H1 (cell line): ENCODE results near the gene CKS1B. TPM values are rescaled to one million over a fixed set of nuclear protein-coding genes. Genes with fewer than 3 reads are reported as not detected.
A peak's percentile ranks its signal among the peaks of the same experiment; 100 is the strongest.

ENCODE experiments used
- CTCF ChIA-PET: fragments of 300-600 bp; sonication (Branson Sonifier 250); formaldehyde crosslinking; loops from one replicate; lab custom pipeline; 2021; ENCODE audit not compliant: partially characterized antibody; lab: Charles Lee
- POLR2A ChIA-PET: fragments of 300-600 bp; sonication (Branson Sonifier 250); formaldehyde crosslinking; loops from one replicate; lab custom pipeline; 2021; ENCODE audit warnings: inconsistent platforms; ENCODE audit not compliant: partially characterized antibody; lab: Charles Lee
- DNase-seq, 2 experiments: peaks; one replicate each; pipeline versions ENCODE4 v3.0.0 to v3.0.0-alpha.2; 2010 to 2022; ENCODE audit warnings: low spot score in 2 of 2, low read depth in 1 of 2, mixed read lengths in 1 of 2
- FAIRE-seq: peaks from 2 replicates; lab custom pipeline; 2011; peaks lifted over from hg19 to GRCh38; lab: Jason Lieb, UNC
- H2AFZ ChIP-seq: 2 replicates; pipeline ENCODE4 v1.8.1; 2012; ENCODE audit warnings: low read length, inconsistent platforms
- H2AK5ac ChIP-seq: 2 replicates; pipeline ENCODE4 v1.6.1; 2013; ENCODE audit warnings: low read depth, low read length
- H2BK120ac ChIP-seq: replicated peaks from 2 replicates; pipeline ENCODE3; 2013; ENCODE audit warnings: low read depth, low read length, inconsistent platforms
- H2BK12ac ChIP-seq: 2 replicates; pipeline ENCODE4 v1.6.1; 2013; ENCODE audit warnings: low read depth, low read length
- H2BK15ac ChIP-seq: 2 replicates; pipeline ENCODE4 v1.6.1; 2013; ENCODE audit warnings: low read length
- H2BK20ac ChIP-seq: 2 replicates; pipeline ENCODE4 v1.6.1; 2013; ENCODE audit warnings: low read length
- H2BK5ac ChIP-seq: 2 replicates; pipeline ENCODE4 v1.6.1; 2013; ENCODE audit warnings: low read depth, low read length
- H3K14ac ChIP-seq: 2 replicates; pipeline ENCODE4 v1.6.1; 2013; ENCODE audit warnings: inconsistent platforms; ENCODE audit not compliant: insufficient read length
- H3K18ac ChIP-seq: 2 replicates; pipeline ENCODE4 v1.6.1; 2013; ENCODE audit warnings: low read length; ENCODE audit errors: extremely low read depth
- H3K23ac ChIP-seq: 2 replicates; pipeline ENCODE4 v1.6.1; 2013; ENCODE audit warnings: inconsistent platforms; ENCODE audit not compliant: insufficient read length
- H3K23me2 ChIP-seq: 2 replicates; pipeline ENCODE4 v1.6.1; 2013; ENCODE audit warnings: low read depth, low read length
- H3K27ac ChIP-seq: 2 replicates; pipeline ENCODE4 v1.6.1; 2011; ENCODE audit warnings: low read depth, low read length, inconsistent platforms
- H3K27me3 ChIP-seq, 4 experiments: replicated peaks in 1 of 4; 1 replicate in 1 of 4; 2 replicates in 3 of 4; pipeline versions ENCODE4 v1.6.1 to v1.8.1; 2011 to 2013; ENCODE audit warnings: low read length in 3 of 4, mild to moderate bottlenecking in 3 of 4, inconsistent platforms in 2 of 4, mixed read lengths in 2 of 4, moderate library complexity in 1 of 4; ENCODE audit not compliant: control insufficient read depth in 3 of 4, insufficient read depth in 3 of 4; ENCODE audit errors: extremely low read depth in 1 of 4
- H3K36me3 ChIP-seq, 4 experiments: 2 replicates each; pipeline versions ENCODE4 v1.6.1 to v1.8.1; 2011 to 2013; ENCODE audit warnings: mild to moderate bottlenecking in 4 of 4, low read length in 3 of 4, moderate library complexity in 2 of 4, control low read depth in 1 of 4, inconsistent platforms in 1 of 4; ENCODE audit not compliant: insufficient read depth in 4 of 4, control insufficient read depth in 2 of 4
- H3K4ac ChIP-seq: replicated peaks from 2 replicates; pipeline ENCODE3; 2013; ENCODE audit warnings: low read length, low read depth, mixed read lengths, inconsistent platforms; ENCODE audit not compliant: insufficient read length
- H3K4me1 ChIP-seq, 4 experiments: replicated peaks in 1 of 4; 1 replicate in 1 of 4; 2 replicates in 3 of 4; pipeline versions ENCODE4 v1.6.1 to v1.8.1; 2011 to 2013; ENCODE audit warnings: low read length in 3 of 4, inconsistent platforms in 2 of 4, mixed read lengths in 1 of 4; ENCODE audit not compliant: insufficient read depth in 4 of 4, control insufficient read depth in 3 of 4
- H3K4me2 ChIP-seq, 2 experiments: 2 replicates each; pipeline versions ENCODE4 v1.6.1 to v1.8.1; 2011 to 2013; ENCODE audit warnings: low read depth in 2 of 2, low read length in 2 of 2, control low read depth in 1 of 2, inconsistent platforms in 1 of 2, mild to moderate bottlenecking in 1 of 2; ENCODE audit not compliant: insufficient read depth in 1 of 2
- H3K4me3 ChIP-seq, 4 experiments: fragments of 200-600, 300-600 bp in 1 of 4; sonication (generic), shearing (Covaris generic), sonication (Bioruptor Twin) in 1 of 4; 2 replicates each; pipeline versions ENCODE4 v1.5.1 to v1.8.1; 2011 to 2016; ENCODE audit warnings: low read length in 4 of 4, low read depth in 3 of 4, control low read depth in 2 of 4, inconsistent platforms in 2 of 4, mild to moderate bottlenecking in 2 of 4, mixed read lengths in 1 of 4, moderate library complexity in 1 of 4; ENCODE audit not compliant: insufficient read depth in 2 of 4; ENCODE audit errors: extremely low read depth in 1 of 4
- H3K56ac ChIP-seq: replicated peaks from 2 replicates; pipeline ENCODE3; 2013; ENCODE audit warnings: low read depth, mild to moderate bottlenecking, mixed read lengths, low read length, inconsistent platforms; ENCODE audit not compliant: insufficient read length
- H3K79me1 ChIP-seq: 2 replicates; pipeline ENCODE4 v1.6.1; 2013; ENCODE audit warnings: low read depth, low read length, control low read depth
- H3K79me2 ChIP-seq, 2 experiments: 2 replicates each; pipeline versions ENCODE4 v1.6.1 to v1.8.1; 2012 to 2013; ENCODE audit warnings: low read length in 2 of 2, mild to moderate bottlenecking in 2 of 2, inconsistent platforms in 1 of 2; ENCODE audit not compliant: insufficient read depth in 2 of 2, control insufficient read depth in 1 of 2
- H3K9ac ChIP-seq, 4 experiments: replicated peaks in 1 of 4; 1 replicate in 1 of 4; 2 replicates in 3 of 4; pipeline versions ENCODE4 v1.6.1 to v1.8.1; 2011 to 2013; ENCODE audit warnings: low read depth in 3 of 4, low read length in 3 of 4, control low read depth in 2 of 4, mild to moderate bottlenecking in 2 of 4, moderate library complexity in 2 of 4, inconsistent platforms in 1 of 4; ENCODE audit errors: extremely low read depth in 1 of 4
- H3K9me3 ChIP-seq, 2 experiments: 2 replicates each; pipeline versions ENCODE4 v1.6.1 to v1.8.1; 2012 to 2013; ENCODE audit warnings: mild to moderate bottlenecking in 2 of 2, moderate library complexity in 2 of 2, control low read depth in 1 of 2, inconsistent platforms in 1 of 2, low read depth in 1 of 2, low read length in 1 of 2, mixed read lengths in 1 of 2; ENCODE audit not compliant: insufficient read depth in 2 of 2
- H4K20me1 ChIP-seq, 2 experiments: replicated peaks in 1 of 2; 2 replicates each; pipeline versions ENCODE3 to v1.8.1; 2011 to 2013; ENCODE audit warnings: inconsistent platforms in 2 of 2, low read length in 2 of 2, mild to moderate bottlenecking in 1 of 2; ENCODE audit not compliant: insufficient read depth in 2 of 2, control insufficient read depth in 1 of 2
- H4K5ac ChIP-seq: 2 replicates; pipeline ENCODE4 v1.6.1; 2013; ENCODE audit warnings: low read length, low read depth, mixed read lengths, inconsistent platforms; ENCODE audit not compliant: insufficient read length
- H4K8ac ChIP-seq: 2 replicates; pipeline ENCODE4 v1.8.0; 2013; ENCODE audit warnings: mild to moderate bottlenecking, moderate library complexity, low read length, inconsistent platforms; ENCODE audit not compliant: insufficient read depth; ENCODE audit errors: extremely low read depth
- H4K91ac ChIP-seq: replicated peaks from 2 replicates; pipeline ENCODE3; 2013; ENCODE audit warnings: low read length, mixed read lengths, inconsistent platforms; ENCODE audit not compliant: insufficient read length
- FOSL1 ChIP-seq: IDR thresholded peaks from 2 replicates; pipeline ENCODE4 v1.6.1; 2011; ENCODE audit warnings: mild to moderate bottlenecking, low read depth, low read length, moderate library complexity; ENCODE audit not compliant: insufficient read depth
- RAD21 ChIP-seq, 2 experiments: IDR thresholded peaks in 1 of 2; conservative IDR thresholded peaks in 1 of 2; 2 replicates each; pipeline ENCODE4 v1.6.1; 2011; ENCODE audit warnings: low read depth in 2 of 2, low read length in 2 of 2, improper control_type of control experiment in 1 of 2, inconsistent platforms in 1 of 2, mild to moderate bottlenecking in 1 of 2, moderate library complexity in 1 of 2
- RFX5 ChIP-seq: IDR thresholded peaks from 2 replicates; pipeline ENCODE4 v1.6.1; 2011; ENCODE audit warnings: low read depth, low read length, improper control_type of control experiment, borderline replicate concordance
- WGBS, 2 experiments: shearing (Covaris generic) in 1 of 2; methylation state at CpG; one replicate each; pipeline versions ENCODE4 v1.1.6 to v1.1.7; 2013 to 2015; ENCODE audit warnings: low lambda C conversion rate in 2 of 2, mixed read lengths in 2 of 2, inconsistent platforms in 1 of 2, low coverage in 1 of 2, missing lambda C conversion rate in 1 of 2; ENCODE audit not compliant: insufficient replicate concordance in 2 of 2, insufficient coverage in 1 of 2, insufficient read length in 1 of 2; ENCODE audit errors: extremely low coverage in 1 of 2, missing lambda C conversion rate in 1 of 2; 5-methylcytosine and 5-hydroxymethylcytosine counted together
- polyA plus RNA-seq, 7 experiments: library from polyadenylated mRNA; depleted of rRNA in 3 of 7; stranded (reverse) in 5 of 7; unstranded in 2 of 7; fragments of >200 nt in 5 of 7; fragments of 200-250 nt in 2 of 7; gene quantifications; 1 replicate in 5 of 7; 2 replicates in 1 of 7; 4 replicates in 1 of 7; pipeline versions ENCODE4 v1.2.1 to v1.2.3, GENCODE V29; 2011 to 2013; ENCODE audit warnings: missing spikeins in 2 of 7, mixed read lengths in 2 of 7
- total RNA-seq: library from RNA; stranded (reverse); fragmentation: NEBNext Ultra II Directional; extraction: Animal tissue kit (Norgen Biotek cat#: 25700); gene quantifications from 2 replicates; pipeline ENCODE4 v1.2.1, GENCODE V29; 2021
- TF ChIP-seq, protein P1 (sequence below): IDR thresholded peaks from 2 replicates; pipeline ENCODE4 v1.6.1; 2012; ENCODE audit warnings: inconsistent platforms

CKS1B gene
- total and polyA plus RNA-seq, 2 of the 8 experiments (the other 6 are each of a cell fraction or from before 2014, with no cell fraction given) = 294 to 1,025 TPM

DNA sequence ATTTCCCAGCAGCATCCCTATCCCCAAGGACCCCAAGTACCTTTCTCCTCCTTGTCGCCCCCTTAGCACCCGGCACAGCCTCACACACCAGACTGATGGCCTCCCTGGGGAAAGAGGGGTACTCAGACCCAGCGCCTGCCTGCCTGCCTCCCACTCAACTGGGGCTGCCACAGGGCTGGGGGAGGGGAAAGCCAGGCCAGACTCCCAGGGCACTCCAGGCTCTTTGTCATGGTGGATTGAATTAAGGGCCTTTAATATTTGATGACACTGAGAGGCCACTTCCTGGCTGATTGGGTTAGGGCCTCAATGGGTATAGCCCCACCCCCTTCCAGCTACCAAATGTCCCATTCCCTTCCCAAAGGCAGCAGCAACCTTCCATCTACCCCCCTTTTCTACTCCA, 5.8 kb upstream of the CKS1B start:
- Histone ChIP-seq H3K18ac (no peak overlapping the region; the same call in 1 of the 2 replicates), H3K27me3 (no peaks in the 10 kb centered on the region), H4K91ac (no peak overlapping the region), H3K14ac (no peak overlapping the region), H3K36me3 (peaks cover 15 to 42% (median 36%) of the 10 kb centered on the region in 4 experiments), H3K9me3 (no peaks in the 10 kb centered on the region), H4K5ac (no peak overlapping the region), H2BK5ac (peak overlapping the region; percentile 99), H2AFZ (no peak overlapping the region), H3K4me3 (peak overlapping the region; percentile 61 to 80 (median 76); a peak in 7 of 8 replicates), H4K8ac (no peak overlapping the region), H2AK5ac (no peak overlapping the region), H3K9ac (peak overlapping the region in 3 of 4 experiments; percentile 29 to 57 (median 44); a peak in 5 of 7 replicates), H3K4me2 (peak overlapping the region; percentile 78), H2BK12ac (peak overlapping the region; percentile 90; the same call in 1 of the 2 replicates), H3K4me1 (peaks cover 3 to 19% (median 14%) of the 10 kb centered on the region in 4 experiments), H3K79me1 (peaks cover 14% of the 10 kb centered on the region; the same call in 1 of the 2 replicates), H3K56ac (no peak overlapping the region), H2BK20ac (no peak overlapping the region), H3K27ac (no peak overlapping the region), H3K23me2 (peaks cover 22% of the 10 kb centered on the region), H3K79me2 (peaks cover 6 to 38% of the 10 kb centered on the region in 2 experiments; a peak in 3 of 4 replicates), H4K20me1 (peaks cover 9 to 12% of the 10 kb centered on the region in 2 experiments), H2BK120ac (no peak overlapping the region), H2BK15ac (0 out of 2 replicates have a peak overlapping the region, but pooled peaks have one; percentile 29), H3K4ac (no peak overlapping the region), H3K23ac (no peak overlapping the region)
- DNase-seq = no peak
- WGBS, 2 experiments = 86% methylated on average over 3 of the region's 3 CpGs; no CpG with 5 or more reads in 1 of the 2 experiments
- ChIA-PET CTCF (interaction anchor here (0.7 to 20.6 kb wide), 4 partner anchors 28 to 93 kb away, joined by 3 to 334 read pairs (median 4); partner anchors contain the start of gene LENEP), POLR2A (interaction anchor here (7.2 to 42.8 kb wide), 4 partner anchors 10 to 46 kb away, joined by 120 to 702 read pairs (median 413); partner anchors contain the start of genes FLAD1, LENEP, PBXIP1 and PYGO2)
- TF ChIP-seq, protein P1, sequence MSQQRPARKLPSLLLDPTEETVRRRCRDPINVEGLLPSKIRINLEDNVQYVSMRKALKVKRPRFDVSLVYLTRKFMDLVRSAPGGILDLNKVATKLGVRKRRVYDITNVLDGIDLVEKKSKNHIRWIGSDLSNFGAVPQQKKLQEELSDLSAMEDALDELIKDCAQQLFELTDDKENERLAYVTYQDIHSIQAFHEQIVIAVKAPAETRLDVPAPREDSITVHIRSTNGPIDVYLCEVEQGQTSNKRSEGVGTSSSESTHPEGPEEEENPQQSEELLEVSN = no peak
- TF ChIP-seq RAD21 (IDR thresholded peaks at IDR 0.05 in 1 of 2, conservative IDR thresholded peaks at IDR 0.05 in 1 of 2; ENCODE audit: low read depth in 2 of 2, low read length in 2 of 2) (no peak), FOSL1 (no peak), RFX5 (no peak)
- no peak for FAIRE-seq
